ENCODE results near the gene DCAKD. TPM values are rescaled to one million over a fixed set of nuclear protein-coding genes. Genes with fewer than 3 reads are reported as not detected.
A peak's percentile ranks its signal among the peaks of the same experiment; 100 is the strongest.

Gene DCAKD, protein sequence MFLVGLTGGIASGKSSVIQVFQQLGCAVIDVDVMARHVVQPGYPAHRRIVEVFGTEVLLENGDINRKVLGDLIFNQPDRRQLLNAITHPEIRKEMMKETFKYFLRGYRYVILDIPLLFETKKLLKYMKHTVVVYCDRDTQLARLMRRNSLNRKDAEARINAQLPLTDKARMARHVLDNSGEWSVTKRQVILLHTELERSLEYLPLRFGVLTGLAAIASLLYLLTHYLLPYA
- total RNA-seq = 65.0 and 68.1 TPM in 2 replicates
- long read RNA-seq, transcript DCAKD-205 (5 exons, 990 nt) = minor isoform, 26 of 75 reads
- long read RNA-seq, transcript DCAKD-202 (5 exons, 2,030 nt) = major isoform, 29 of 75 reads
- long read RNA-seq, partial matches to known transcripts = 0 of 75 reads
- long read RNA-seq, other reads (novel, unspliced or antisense) = 14 of 75 reads

GRCh38 chr17:45051060-45051719, at the start of gene DCAKD:
TSS of gene DCAKD (minus strand) at chr17:45051632. CDS start at chr17:45034885, 16,747 bp downstream.
- TF ChIP-seq CTCF (IDR thresholded peaks at IDR 0.05; ENCODE audit: unreplicated experiment) = no peak
- no peaks in the 10 kb centered on the region for H3K9me3 Mint-ChIP-seq (ENCODE audit: low read depth)
- peak; percentile 87 for DNase-seq (ENCODE audit: low spot score, unreplicated experiment)
- H3K36me3 Mint-ChIP-seq (ENCODE audit: insufficient read depth) = peaks cover 2% of the 10 kb centered on the region
- H3K4me3 Mint-ChIP-seq (ENCODE audit: low read depth) = peak within 1 kb of the TSS; percentile 81
- H3K27ac Mint-ChIP-seq = peak within 1 kb of the TSS; percentile 95
- H3K27me3 Mint-ChIP-seq = no peaks in the 10 kb centered on the region
- peaks cover 7% of the 10 kb centered on the region for H3K4me1 Mint-ChIP-seq (ENCODE audit: low read depth)

DNA sequence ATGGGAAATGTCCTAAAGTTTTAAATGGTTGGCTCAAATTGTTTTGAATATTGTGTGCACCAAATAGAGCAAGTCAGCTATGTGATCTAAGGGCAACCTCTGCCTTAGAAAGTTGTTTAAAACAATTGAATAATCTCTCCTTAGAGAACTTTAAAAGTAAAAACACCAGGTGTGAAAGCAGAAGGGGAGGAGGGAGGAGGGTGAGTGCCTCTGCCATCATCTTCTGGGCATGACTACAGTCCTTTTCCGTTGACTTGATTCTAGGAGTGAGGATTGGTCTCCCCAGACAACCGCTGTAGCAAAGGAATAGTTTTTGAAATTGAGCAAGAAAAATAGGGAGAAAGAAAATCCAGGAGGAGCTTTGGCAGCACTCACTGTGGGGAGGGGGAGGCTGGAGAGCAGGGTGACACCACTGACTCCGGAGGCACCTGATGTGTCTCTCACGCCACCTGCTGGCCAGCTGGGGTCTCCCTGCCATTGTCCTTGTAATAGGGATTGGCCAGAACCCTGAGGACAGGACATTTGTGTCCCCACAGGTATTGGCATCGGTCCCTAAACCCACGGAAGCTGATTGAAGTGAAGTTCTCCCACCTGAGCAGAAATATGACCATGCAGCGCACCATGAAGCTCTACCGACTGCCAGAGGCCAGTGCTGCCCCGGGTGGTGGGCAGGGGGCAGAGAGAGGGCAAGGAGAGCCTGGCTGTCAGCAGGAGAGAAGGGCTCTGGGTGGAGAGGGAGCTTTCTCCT, 47.6 kb upstream of the DCAKD start:
- DNase-seq (ENCODE audit: low spot score, unreplicated experiment) = peak; percentile 82
- Mint-ChIP-seq H3K9me3 (ENCODE audit: low read depth) (no peaks in the 10 kb centered on the region), H3K36me3 (ENCODE audit: insufficient read depth) (peaks cover 25% of the 10 kb centered on the region), H3K4me1 (ENCODE audit: low read depth) (no peaks in the 10 kb centered on the region), H3K27me3 (no peaks in the 10 kb centered on the region), H3K4me3 (ENCODE audit: low read depth) (no peak overlapping the region), H3K27ac (peak overlapping the region; percentile 84)
- TF ChIP-seq CTCF (IDR thresholded peaks at IDR 0.05; ENCODE audit: unreplicated experiment) = peak; percentile 95

GRCh38 chr17:45098081-45098868, 46.8 kb upstream of the DCAKD start:
- Mint-ChIP-seq H3K36me3 (ENCODE audit: insufficient read depth) (peaks cover 24% of the 10 kb centered on the region), H3K27ac (no peak overlapping the region), H3K4me3 (ENCODE audit: low read depth) (no peak overlapping the region), H3K9me3 (ENCODE audit: low read depth) (no peaks in the 10 kb centered on the region), H3K27me3 (no peaks in the 10 kb centered on the region), H3K4me1 (ENCODE audit: low read depth) (no peaks in the 10 kb centered on the region)
- TF ChIP-seq CTCF (IDR thresholded peaks at IDR 0.05; ENCODE audit: unreplicated experiment) = no peak
- DNase-seq (ENCODE audit: low spot score, unreplicated experiment) = no peak

GRCh38 chr17:45096926-45097325, 45.5 kb upstream of the DCAKD start:
- peaks cover 26% of the 10 kb centered on the region for H3K36me3 Mint-ChIP-seq (ENCODE audit: insufficient read depth)
- DNase-seq (ENCODE audit: low spot score, unreplicated experiment) = no peak

More at GRCh38 chr17:45096926-45097325, 45.5 kb upstream of the DCAKD start:
- no peaks in the 10 kb centered on the region for H3K9me3 Mint-ChIP-seq (ENCODE audit: low read depth)
- no peaks in the 10 kb centered on the region for H3K4me1 Mint-ChIP-seq (ENCODE audit: low read depth)
- no peak for TF ChIP-seq CTCF (IDR thresholded peaks at IDR 0.05; ENCODE audit: unreplicated experiment)
- no peak overlapping the region for H3K4me3 Mint-ChIP-seq (ENCODE audit: low read depth)
- H3K27me3 Mint-ChIP-seq = no peaks in the 10 kb centered on the region
- no peak overlapping the region for H3K27ac Mint-ChIP-seq

All from progenitor cell of endocrine pancreas (in vitro differentiated cells).